Stimulated activated CD8-positive, alpha-beta memory T cell treated with anti-CD3 and anti-CD28 coated beads, Interleukin-12 subunit alpha, Interleukin-12 subunit beta, amount 100 ng/mL, for 24 hours (primary cell): ENCODE measurements around the gene FBXO44.
A peak's percentile ranks its signal among the peaks of the same experiment; 100 is the strongest.

Source experiments
- DNase-seq: peaks from one replicate; pipeline ENCODE4 v3.0.0-alpha.2; 2020; ENCODE audit errors: extremely low read depth

The FBXO44 gene

GRCh38 chr1:11658542-11658941 is 3.9 kb downstream of the FBXO44 start:
- no peak for DNase-seq

- no peak for DNase-seq
These were observed 5.1 kb downstream of the FBXO44 start for GRCh38 chr1:11659748-11660147.

GRCh38 chr1:11661103-11661502 is 6.4 kb downstream of the FBXO44 start:
- DNase-seq = no peak

GRCh38 chr1:11664336-11665065 is 9.8 kb downstream of the FBXO44 start:
- DNase-seq = no peak

DNA sequence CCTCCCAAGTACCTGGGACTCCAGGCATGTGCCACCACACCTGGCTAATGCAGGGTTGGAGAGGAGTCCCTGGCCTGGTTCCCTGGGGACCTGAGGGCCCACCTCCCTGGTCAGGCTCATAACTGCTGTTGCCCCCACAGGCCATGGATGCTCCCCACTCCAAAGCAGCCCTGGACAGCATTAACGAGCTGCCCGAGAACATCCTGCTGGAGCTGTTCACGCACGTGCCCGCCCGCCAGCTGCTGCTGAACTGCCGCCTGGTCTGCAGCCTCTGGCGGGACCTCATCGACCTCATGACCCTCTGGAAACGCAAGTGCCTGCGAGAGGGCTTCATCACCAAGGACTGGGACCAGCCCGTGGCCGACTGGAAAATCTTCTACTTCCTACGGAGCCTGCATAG is 13.8 kb downstream of the FBXO44 start:
- DNase-seq = no peak

GRCh38 chr1:11670747-11671146 is 16.1 kb downstream of the FBXO44 start:
- DNase-seq = no peak

GRCh38 chr1:11671205-11671543 is 16.5 kb downstream of the FBXO44 start:
- DNase-seq = no peak

DNA sequence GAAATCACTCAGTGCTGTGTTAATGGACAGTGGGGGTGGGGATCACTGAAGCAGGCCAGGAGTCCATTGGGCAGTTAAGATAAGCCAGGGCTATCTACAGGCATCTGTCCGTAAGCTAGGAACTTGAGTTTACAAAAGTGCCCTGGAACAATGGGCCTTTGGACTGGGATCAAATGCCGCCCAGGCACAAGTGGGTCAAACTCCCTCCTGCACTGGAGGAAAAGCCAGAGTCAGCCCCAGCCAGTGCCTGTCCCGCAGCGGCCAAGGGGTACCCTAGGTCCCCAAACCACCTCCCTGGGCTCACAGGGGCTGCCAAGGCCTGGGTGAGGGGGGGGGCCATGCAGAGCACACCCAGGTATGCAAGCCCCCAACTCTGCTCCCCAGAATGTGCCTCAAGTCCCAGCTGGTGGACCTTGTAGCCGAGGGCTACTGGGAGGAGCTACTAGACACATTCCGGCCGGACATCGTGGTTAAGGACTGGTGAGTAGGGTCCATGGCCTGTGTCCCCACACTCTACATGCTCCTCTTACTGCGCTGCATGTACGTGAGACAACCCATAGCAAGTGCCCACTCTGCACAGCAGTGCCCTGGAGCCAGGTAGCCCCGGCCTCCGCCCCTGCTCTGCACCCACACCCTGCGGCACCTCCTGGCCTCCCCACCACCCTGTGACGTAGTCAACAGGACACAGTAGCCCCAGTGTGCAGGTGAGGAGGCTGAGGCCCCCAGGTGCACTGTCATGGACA is 17.0 kb downstream of the FBXO44 start:
- DNase-seq = no peak

DNA sequence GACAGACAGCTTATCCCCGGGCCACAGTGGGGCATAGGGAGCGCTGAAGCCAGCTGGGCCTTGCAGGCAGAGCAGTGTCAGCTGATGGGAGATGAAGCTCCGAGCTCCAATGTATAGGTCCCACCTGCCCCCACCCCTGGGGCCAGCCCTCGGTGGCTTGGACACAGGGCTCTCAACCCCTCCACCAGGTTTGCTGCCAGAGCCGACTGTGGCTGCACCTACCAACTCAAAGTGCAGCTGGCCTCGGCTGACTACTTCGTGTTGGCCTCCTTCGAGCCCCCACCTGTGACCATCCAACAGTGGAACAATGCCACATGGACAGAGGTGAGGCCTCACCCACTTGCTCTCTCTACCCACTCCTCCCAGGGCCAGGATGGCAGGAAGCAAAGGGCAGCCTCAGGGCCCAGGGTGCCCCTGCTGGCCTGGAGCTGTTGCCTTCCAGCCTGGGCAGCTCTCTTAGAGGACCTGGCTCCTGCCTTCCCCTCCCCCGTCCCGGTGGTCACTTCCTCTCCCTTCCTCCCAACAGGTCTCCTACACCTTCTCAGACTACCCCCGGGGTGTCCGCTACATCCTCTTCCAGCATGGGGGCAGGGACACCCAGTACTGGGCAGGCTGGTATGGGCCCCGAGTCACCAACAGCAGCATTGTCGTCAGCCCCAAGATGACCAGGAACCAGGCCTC is 18.6 kb downstream of the FBXO44 start:
- no peak for DNase-seq

DNA sequence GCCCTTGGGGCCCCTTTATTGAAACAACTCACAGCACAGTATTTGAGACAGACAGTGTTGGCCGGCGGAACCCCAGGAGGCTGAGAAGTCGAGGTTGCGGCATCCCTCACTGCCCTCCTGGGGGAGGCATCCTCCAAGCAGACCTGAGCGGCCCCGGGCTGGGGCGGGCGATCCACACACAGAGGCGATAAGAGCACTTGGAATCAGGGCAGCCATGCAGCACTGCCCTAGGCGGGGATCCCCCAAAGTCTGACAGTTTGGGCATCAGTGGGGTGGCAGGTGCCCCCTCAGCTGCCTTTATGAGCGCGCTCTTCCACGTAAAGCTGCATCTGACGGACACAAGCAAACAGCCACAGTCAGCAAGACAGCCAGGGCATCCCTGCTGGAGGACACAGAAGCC is 19.8 kb downstream of the FBXO44 start:
- no peak for DNase-seq

DNA sequence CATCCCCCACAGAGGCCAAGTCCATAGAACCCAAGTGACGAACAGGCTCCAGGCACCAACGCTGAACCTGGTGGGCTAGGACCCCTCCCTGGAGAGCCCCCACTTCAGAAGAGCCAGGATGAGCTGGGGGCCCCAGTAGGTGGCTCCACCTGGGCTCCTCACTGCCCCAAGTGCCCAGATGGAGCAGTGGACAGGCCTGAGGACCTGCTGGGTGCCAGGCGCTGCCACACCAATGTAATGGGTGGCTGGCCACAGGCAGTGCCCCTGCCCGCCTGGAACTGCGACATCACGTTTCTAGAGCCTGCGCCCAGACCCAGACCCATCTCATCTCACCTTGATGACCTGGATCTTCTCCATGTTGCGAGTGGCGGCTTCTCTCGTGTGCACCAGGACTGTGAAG is 20.6 kb downstream of the FBXO44 start:
- DNase-seq = no peak

- no peak for DNase-seq
These were observed 21.9 kb downstream of the FBXO44 start for GRCh38 chr1:11676386-11677103.

GRCh38 chr1:11678442-11678841 is 23.8 kb downstream of the FBXO44 start:
- DNase-seq = no peak

GRCh38 chr1:11680270-11681070 is 25.8 kb downstream of the FBXO44 start:
- no peak for DNase-seq

DNA sequence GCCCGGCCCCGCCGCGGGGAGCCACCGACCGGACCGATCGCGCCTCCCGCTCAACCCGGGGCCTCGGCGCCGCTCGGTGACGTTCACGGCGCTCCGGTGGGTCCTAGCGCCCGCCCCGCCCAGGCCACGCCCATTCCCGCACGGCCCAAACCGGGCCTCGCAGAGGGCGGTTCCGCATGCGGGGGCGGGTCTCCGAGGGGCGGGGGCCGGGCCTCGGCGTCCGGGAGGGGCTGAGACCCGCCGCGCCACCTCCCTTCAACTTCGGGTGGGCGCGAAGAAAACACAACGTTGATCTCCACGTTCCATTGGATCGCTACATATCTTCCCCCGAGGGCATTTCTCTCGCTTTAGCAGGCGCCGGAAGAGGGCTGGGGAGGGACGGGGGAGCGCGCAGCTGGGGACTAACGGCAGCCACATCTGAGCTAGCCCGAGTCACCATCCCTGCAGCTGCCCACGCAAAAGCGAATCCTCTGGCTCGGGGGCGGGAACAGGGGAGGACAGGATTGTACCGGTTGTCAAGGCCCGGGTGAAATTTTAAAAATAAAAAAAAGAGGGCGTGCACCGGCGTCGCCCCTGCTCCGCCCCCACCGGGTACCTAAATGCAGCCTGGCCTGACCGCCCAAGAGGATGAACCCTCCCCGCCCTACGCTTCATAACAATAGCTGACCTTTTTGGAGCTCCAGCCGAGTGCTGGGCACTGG is 26.5 kb downstream of the FBXO44 start, which contains the start of gene MAD2L2:
Gene MAD2L2, minus strand, starts transcription at position 78 of the 701 bp plus-strand sequence. CDS start 547 bp downstream, outside the sequence.
- DNase-seq = peak; percentile 77

DNA sequence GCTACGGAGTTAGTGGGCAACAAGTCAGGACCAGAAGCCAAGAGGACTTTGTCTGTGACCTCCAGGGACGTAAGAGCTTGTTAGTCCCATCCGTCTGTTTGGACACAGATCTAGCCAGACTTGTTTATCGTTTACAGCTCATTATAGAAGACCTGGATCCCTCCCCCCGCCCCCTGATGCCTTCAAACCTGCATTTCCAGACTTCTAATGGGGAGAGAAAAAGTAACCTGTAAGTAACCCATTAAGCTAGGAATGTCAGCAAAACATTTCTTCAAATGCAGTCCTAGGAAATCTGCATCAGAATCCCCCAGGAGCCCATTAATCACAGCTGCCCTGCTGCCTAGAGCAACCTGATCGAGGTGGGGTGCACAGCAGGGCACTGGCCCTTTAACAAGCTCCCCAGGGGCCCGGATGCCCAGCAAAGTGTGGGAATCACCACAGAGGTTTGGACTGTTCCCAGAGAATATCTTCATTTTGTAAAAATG is 27.7 kb downstream of the FBXO44 start:
- no peak for DNase-seq

- DNase-seq = no peak
These were observed 28.1 kb downstream of the FBXO44 start for GRCh38 chr1:11682799-11683198.

- DNase-seq = no peak
These were observed 29.4 kb downstream of the FBXO44 start for GRCh38 chr1:11684070-11684469.

DNA sequence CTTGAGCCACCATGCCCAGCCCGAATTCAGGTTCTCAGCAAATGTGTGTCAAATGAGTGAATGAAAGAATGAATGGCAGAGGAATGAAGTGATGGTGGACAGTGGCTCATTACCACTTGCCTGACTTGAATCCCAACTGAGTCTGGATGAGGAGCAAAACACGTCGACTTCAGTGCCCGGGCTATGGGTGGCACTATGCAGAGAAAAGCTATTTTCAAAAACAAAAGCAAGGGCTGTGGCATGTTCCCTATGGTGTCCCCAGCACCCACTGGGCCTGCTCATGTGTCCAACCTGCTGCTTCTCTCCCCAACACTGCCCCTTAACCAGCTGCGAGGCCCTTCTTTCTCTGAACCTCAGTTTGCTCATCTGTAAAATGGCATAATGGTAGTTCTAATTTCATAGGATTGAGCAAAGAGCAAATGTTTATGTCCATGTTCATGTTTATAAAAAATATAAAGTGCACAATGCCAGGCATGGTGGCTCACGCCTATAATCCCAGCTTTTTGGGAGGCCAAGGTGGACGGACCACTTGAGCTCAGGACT is 30.6 kb downstream of the FBXO44 start:
- DNase-seq = no peak

DNA sequence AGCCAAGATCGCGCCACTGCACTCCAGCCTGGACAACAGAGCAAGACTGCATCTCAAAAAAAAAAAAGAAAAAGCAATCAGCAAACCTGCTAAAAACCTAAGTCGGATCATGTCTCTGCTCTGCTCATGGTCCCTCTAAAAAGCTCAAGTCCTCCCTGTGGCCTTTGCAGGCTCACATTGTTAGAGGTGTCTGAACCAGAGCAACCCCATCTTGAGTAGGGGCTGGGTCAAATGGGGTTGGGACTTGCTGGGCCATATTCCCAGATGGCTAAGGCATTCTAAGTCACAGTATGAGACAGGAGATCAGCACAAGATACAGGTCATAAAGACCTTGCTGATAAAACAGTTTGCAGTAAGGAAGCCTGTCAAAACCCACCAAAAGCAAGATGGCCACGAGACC is 33.8 kb downstream of the FBXO44 start:
- no peak for DNase-seq
